Stimulated activated CD4-positive, alpha-beta T cell treated with anti-CD3 and anti-CD28 coated beads, Interleukin-1b, Interleukin-23, amount 100 ng/mL, for 4 hours (primary cell): ENCODE data around the gene NUP214.
A peak's percentile ranks its signal among the peaks of the same experiment; 100 is the strongest.

ENCODE experiments used
- DNase-seq, 2 donors: peaks; one replicate each; pipeline ENCODE4 v3.0.0-alpha.2; 2020; ENCODE audit warnings: low read depth in 2 of 2

NUP214 gene

GRCh38 chr9:131277287-131277909 lies 152.0 kb downstream of the NUP214 start:
- no peak for DNase-seq

- DNase-seq: peak; percentile 56 to 64
Observed at GRCh38 chr9:131277910-131278701, 152.7 kb downstream of the NUP214 start.

- no peak for DNase-seq
Observed at GRCh38 chr9:131278702-131279111, 153.3 kb downstream of the NUP214 start.

GRCh38 chr9:131279196-131279862 lies 153.9 kb downstream of the NUP214 start:
- DNase-seq: no peak

- no peak for DNase-seq
Observed at GRCh38 chr9:131279863-131280570, 154.6 kb downstream of the NUP214 start.

- no peak for DNase-seq
Observed at GRCh38 chr9:131280660-131281059, 155.3 kb downstream of the NUP214 start.

- no peak for DNase-seq
Observed at GRCh38 chr9:131281119-131281965, 156.0 kb downstream of the NUP214 start.

- DNase-seq: no peak
Observed at GRCh38 chr9:131282175-131282574, 156.8 kb downstream of the NUP214 start.

- no peak for DNase-seq
Observed at GRCh38 chr9:131282688-131283422, 157.5 kb downstream of the NUP214 start.
